Measurements from ENCODE around the gene DNAJC22.
"Not testable (repeated sequence)": the region's sequence is repeated elsewhere in the genome, so short reads cannot be mapped to it uniquely, and the experiment has no call there.

Gene DNAJC22

DNA sequence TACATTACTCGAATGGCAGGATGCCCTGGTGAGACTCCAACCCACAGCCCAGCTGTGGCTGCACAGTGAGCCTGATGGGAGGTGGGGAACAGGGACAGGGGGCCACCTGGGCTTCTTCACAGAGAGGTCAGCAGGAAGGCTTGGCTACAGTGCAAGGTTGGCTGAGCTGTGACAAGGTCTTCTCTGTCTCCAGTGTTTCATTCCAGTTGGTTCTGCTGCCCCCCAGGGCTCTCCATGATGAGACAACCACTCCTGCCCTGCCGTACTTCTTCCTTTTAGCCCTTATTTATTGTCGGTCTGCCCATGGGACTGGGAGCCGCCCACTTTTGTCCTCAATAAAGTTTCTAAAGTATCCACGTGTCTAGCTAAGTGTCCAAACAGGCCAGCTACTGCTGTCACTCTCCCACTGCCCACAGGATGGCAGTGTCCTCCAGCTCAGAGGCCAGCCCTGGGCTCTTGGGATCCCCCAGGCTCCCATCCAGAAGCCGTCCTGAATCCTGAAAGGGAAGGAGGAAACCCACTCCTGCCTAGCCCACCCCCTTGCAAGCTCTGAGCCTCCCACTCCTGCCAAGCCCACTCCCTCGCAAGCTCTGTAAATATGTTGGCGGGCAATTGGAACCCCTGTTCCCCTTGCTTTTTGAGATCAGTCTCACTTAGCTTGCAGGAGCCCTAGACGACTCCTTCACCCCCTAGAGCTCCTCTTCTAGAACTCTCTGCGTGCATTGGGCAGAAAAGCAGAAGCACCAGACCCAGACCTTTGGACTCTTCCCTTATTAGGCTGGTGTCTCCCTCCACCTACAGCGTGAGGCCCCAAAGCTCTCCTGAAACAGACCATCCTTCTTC, 15.1 kb upstream of the DNAJC22 start:
- no peak overlapping the region for H3K4me3 ChIP-seq (ENCODE audit: low read depth, low read length)
- TF ChIP-seq CTCF (IDR thresholded peaks at IDR 0.05; ENCODE audit: low read depth, low read length, missing control alignments) = peak; percentile 50
- DNase-seq (ENCODE audit: low read depth) = no peak

GRCh38 chr12:49332441-49332861, 14.2 kb upstream of the DNAJC22 start:
- no peak for TF ChIP-seq CTCF (IDR thresholded peaks at IDR 0.05; ENCODE audit: low read depth, low read length, missing control alignments)
- DNase-seq (ENCODE audit: low read depth) = no peak
- H3K4me3 ChIP-seq (ENCODE audit: low read depth, low read length) = no peak overlapping the region

- no peak for DNase-seq (ENCODE audit: low read depth)
- TF ChIP-seq CTCF (IDR thresholded peaks at IDR 0.05; ENCODE audit: low read depth, low read length, missing control alignments) = no peak
- no peak overlapping the region for H3K4me3 ChIP-seq (ENCODE audit: low read depth, low read length)
Measured at GRCh38 chr12:49332891-49333371, 13.8 kb upstream of the DNAJC22 start.

DNA sequence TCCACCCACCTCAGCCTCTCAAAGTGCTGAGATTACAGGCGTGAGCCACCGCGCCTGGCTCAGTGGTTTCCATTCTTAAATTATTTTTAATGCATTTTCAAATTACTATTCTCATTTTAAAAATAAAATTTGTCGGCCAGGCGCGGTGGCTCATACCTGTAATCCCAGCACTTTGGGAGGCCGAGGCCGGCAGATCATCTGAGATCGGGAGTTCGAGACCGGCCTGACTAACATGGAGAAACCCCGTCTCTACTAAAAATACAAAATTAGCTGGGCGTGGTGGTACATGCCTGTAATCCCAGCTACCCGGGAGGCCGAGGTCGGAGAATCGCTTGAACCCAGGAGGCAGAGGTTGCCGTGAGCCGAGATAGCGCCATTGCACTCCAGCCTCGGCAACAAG, 12.9 kb upstream of the DNAJC22 start:
- not testable (repeated sequence) for DNase-seq (ENCODE audit: low read depth); H3K4me3 ChIP-seq (ENCODE audit: low read depth, low read length)

DNA sequence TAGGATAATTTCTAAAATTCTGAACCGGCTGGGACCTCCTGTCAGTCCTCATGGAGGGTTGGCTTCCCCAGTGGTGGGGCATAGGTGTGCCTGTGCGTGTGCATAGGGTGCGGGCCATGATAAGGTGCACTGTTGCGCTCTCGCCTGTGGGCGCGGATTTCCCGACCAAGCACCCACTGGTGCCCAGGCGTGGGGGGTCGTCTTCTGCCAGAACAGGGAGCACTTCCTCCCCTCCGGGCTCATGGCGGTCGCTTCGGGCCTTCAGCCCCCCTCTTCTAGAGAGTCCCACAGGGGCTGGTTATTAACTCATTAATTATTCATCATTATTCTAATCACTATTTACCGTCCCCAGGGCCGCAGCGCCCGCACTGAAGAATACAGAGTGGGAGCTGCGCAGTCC, 12.5 kb upstream of the DNAJC22 start:
- no peak for DNase-seq (ENCODE audit: low read depth)
- no peak for TF ChIP-seq CTCF (IDR thresholded peaks at IDR 0.05; ENCODE audit: low read depth, low read length, missing control alignments)
- H3K4me3 ChIP-seq (ENCODE audit: low read depth, low read length) = no peak overlapping the region

DNA sequence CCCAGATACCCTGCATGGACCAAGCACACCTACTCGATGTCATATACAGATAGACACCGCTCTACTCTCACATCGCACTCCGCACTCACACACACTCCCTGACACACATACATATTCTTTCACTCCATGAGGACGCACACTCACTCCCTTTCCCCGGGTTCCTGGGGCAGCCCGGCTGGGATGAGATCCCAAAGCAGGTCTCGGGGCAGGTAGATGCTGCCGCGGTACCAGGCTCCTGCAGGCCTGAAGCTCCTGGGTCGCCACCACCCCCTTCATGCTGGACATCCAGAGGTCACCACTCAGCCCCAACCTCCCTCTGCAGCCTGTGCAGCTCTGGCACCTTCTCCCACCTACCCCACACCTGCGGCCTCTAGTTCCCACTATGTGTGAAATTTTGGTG, 12.0 kb upstream of the DNAJC22 start:
- no peak for DNase-seq (ENCODE audit: low read depth)
- no peak overlapping the region for H3K4me3 ChIP-seq (ENCODE audit: low read depth, low read length)
- no peak for TF ChIP-seq CTCF (IDR thresholded peaks at IDR 0.05; ENCODE audit: low read depth, low read length, missing control alignments)

GRCh38 chr12:49335118-49335954, 11.4 kb upstream of the DNAJC22 start:
- no peak for TF ChIP-seq CTCF (IDR thresholded peaks at IDR 0.05; ENCODE audit: low read depth, low read length, missing control alignments)
- no peak for DNase-seq (ENCODE audit: low read depth)

More at GRCh38 chr12:49335118-49335954, 11.4 kb upstream of the DNAJC22 start:
- H3K4me3 ChIP-seq (ENCODE audit: low read depth, low read length) = no peak overlapping the region
